ENCODE measurements around the gene ADAMTS10.

DNA sequence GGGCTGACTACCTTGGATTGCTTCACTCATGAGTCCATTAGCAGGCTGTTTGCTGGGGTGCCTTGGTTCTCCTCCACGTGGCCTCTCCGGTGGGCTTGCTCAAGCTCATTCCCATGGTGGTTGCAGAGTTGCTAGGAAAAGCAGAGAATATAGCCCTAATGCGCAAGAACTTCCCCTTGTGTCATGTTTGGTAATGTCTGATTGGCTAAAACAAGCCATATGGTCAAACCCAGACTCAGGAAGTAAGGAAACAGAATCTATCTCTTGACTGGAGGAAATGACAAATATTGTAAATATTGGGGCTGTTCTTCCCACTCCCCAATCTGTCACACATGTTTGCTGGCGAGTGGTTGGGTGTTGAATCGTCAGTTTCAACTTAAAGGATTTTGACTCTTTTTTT lies 32.0 kb upstream of the ADAMTS10 start:
- TF ChIP-seq, protein P1, sequence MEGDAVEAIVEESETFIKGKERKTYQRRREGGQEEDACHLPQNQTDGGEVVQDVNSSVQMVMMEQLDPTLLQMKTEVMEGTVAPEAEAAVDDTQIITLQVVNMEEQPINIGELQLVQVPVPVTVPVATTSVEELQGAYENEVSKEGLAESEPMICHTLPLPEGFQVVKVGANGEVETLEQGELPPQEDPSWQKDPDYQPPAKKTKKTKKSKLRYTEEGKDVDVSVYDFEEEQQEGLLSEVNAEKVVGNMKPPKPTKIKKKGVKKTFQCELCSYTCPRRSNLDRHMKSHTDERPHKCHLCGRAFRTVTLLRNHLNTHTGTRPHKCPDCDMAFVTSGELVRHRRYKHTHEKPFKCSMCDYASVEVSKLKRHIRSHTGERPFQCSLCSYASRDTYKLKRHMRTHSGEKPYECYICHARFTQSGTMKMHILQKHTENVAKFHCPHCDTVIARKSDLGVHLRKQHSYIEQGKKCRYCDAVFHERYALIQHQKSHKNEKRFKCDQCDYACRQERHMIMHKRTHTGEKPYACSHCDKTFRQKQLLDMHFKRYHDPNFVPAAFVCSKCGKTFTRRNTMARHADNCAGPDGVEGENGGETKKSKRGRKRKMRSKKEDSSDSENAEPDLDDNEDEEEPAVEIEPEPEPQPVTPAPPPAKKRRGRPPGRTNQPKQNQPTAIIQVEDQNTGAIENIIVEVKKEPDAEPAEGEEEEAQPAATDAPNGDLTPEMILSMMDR (IDR thresholded peaks at IDR 0.05), result no peak
- no peak for TF ChIP-seq EZH2phosphoT487 (IDR thresholded peaks at IDR 0.05)
